GM06990 (cell line): ENCODE results near the gene ATG4B.

Experiments
- DNase-seq: peaks from one replicate; pipeline ENCODE4 v3.0.0-alpha.2; 2011; ENCODE audit not compliant: insufficient read length; ENCODE audit errors: extremely low read depth
- H3K27me3 ChIP-seq: replicated peaks from 2 replicates; pipeline ENCODE4 v1.6.0; 2011; ENCODE audit warnings: low read length; ENCODE audit not compliant: control insufficient read depth, insufficient read depth
- H3K36me3 ChIP-seq: 2 replicates; pipeline ENCODE4 v1.5.1; 2011; ENCODE audit warnings: low read length; ENCODE audit not compliant: control insufficient read depth, insufficient read depth
- H3K4me3 ChIP-seq: replicated peaks from 2 replicates; pipeline ENCODE4 v1.5.1; 2011; ENCODE audit warnings: low read depth, mild to moderate bottlenecking, control low read depth, low read length
- CTCF ChIP-seq: IDR thresholded peaks from 2 replicates; pipeline ENCODE4 v1.5.1; 2011; ENCODE audit warnings: low read length, control low read depth, mild to moderate bottlenecking, inconsistent platforms; ENCODE audit not compliant: insufficient read depth, poor library complexity, severe bottlenecking

ATG4B gene

GRCh38 chr2:241603686-241604085 lies 33.8 kb upstream of the ATG4B start:
- DNase-seq = no peak
- no peak for TF ChIP-seq CTCF
- Histone ChIP-seq H3K4me3 (no peak overlapping the region), H3K27me3 (no peaks in the 10 kb centered on the region), H3K36me3 (peaks cover 21% of the 10 kb centered on the region)

- DNase-seq = no peak
- no peaks in the 10 kb centered on the region for H3K27me3 ChIP-seq
- TF ChIP-seq CTCF = no peak
- no peak overlapping the region for H3K4me3 ChIP-seq
- H3K36me3 ChIP-seq = peaks cover 21% of the 10 kb centered on the region
Observed at GRCh38 chr2:241606186-241606585, 31.3 kb upstream of the ATG4B start.

- Histone ChIP-seq H3K27me3 (no peaks in the 10 kb centered on the region), H3K4me3 (no peak overlapping the region), H3K36me3 (peaks cover 18% of the 10 kb centered on the region)
- no peak for TF ChIP-seq CTCF
- DNase-seq = no peak
Observed at GRCh38 chr2:241607162-241607885, 30.2 kb upstream of the ATG4B start.

- peaks cover 12% of the 10 kb centered on the region for H3K36me3 ChIP-seq
- no peaks in the 10 kb centered on the region for H3K27me3 ChIP-seq
- no peak for TF ChIP-seq CTCF
- H3K4me3 ChIP-seq = no peak overlapping the region
- no peak for DNase-seq
Observed at GRCh38 chr2:241608881-241609280, 28.6 kb upstream of the ATG4B start.

GRCh38 chr2:241609859-241610793 lies 27.4 kb upstream of the ATG4B start:
- peak; percentile 50 for TF ChIP-seq CTCF
- Histone ChIP-seq H3K4me3 (peak overlapping the region; percentile 58), H3K27me3 (no peaks in the 10 kb centered on the region), H3K36me3 (peaks cover 12% of the 10 kb centered on the region)
- DNase-seq = peak; percentile 93
